GM20431 (cell line): ENCODE measurements around the gene FAM98C.
"Not testable (repeated sequence)": the region's sequence is repeated elsewhere in the genome, so short reads cannot be mapped to it uniquely, and the experiment has no call there.

Source experiments
- in situ Hi-C: fragments of 300-500 bp; cut with MseI, MboI; formaldehyde crosslinking; loops from one replicate; pipeline ENCODE4 v1.15.0; 2020; ENCODE audit warnings: low sequenced_read_pairs; ENCODE audit not compliant: unreplicated experiment

Gene FAM98C

GRCh38 chr19:38421856-38422255, 19.0 kb downstream of the FAM98C start:
- in situ Hi-C loops = no loop called here

GRCh38 chr19:38422438-38422837, 19.5 kb downstream of the FAM98C start:
- in situ Hi-C loops = no loop called here

GRCh38 chr19:38424272-38424671, 21.4 kb downstream of the FAM98C start:
- in situ Hi-C loops = no loop called here

- in situ Hi-C loops = no loop called here
These were observed 22.4 kb downstream of the FAM98C start for GRCh38 chr19:38425222-38425809.

- in situ Hi-C loops = no loop called here
These were observed 23.0 kb downstream of the FAM98C start, which contains the start of gene RASGRP4 for GRCh38 chr19:38425810-38426466. Gene RASGRP4 (minus strand): TSS chr19:38426219. CDS start chr19:38426091, 128 bp downstream.

- in situ Hi-C loops = not testable (repeated sequence)
These were observed 24.3 kb downstream of the FAM98C start for GRCh38 chr19:38427035-38427677.

- in situ Hi-C loops = no loop called here
These were observed 26.3 kb downstream of the FAM98C start for GRCh38 chr19:38429055-38429810.

- in situ Hi-C loops = no loop called here
These were observed 26.9 kb downstream of the FAM98C start for GRCh38 chr19:38429811-38430156.

GRCh38 chr19:38430931-38431330, 28.0 kb downstream of the FAM98C start:
- in situ Hi-C loops = no loop called here

GRCh38 chr19:38433268-38433733, 30.4 kb downstream of the FAM98C start, which contains the start of gene RYR1:
Gene RYR1 (plus strand): TSS chr19:38433691. CDS start chr19:38433830, 139 bp downstream.
- in situ Hi-C loops = no loop called here

GRCh38 chr19:38434549-38435051, 31.7 kb downstream of the FAM98C start:
- in situ Hi-C loops = no loop called here

- in situ Hi-C loops = no loop called here
These were observed 34.4 kb downstream of the FAM98C start for GRCh38 chr19:38437295-38437694.

- in situ Hi-C loops = no loop called here
These were observed 35.0 kb downstream of the FAM98C start for GRCh38 chr19:38437917-38438316.

GRCh38 chr19:38440592-38440991, 37.7 kb downstream of the FAM98C start:
- in situ Hi-C loops = no loop called here

GRCh38 chr19:38441657-38442348, 38.9 kb downstream of the FAM98C start:
- in situ Hi-C loops = no loop called here

- in situ Hi-C loops = no loop called here
These were observed 39.8 kb downstream of the FAM98C start for GRCh38 chr19:38442736-38443135.

GRCh38 chr19:38443458-38443999, 40.6 kb downstream of the FAM98C start:
- in situ Hi-C loops = no loop called here

GRCh38 chr19:38444026-38444425, 41.1 kb downstream of the FAM98C start:
- in situ Hi-C loops = no loop called here

- in situ Hi-C loops = no loop called here
These were observed 42.5 kb downstream of the FAM98C start for GRCh38 chr19:38445362-38445761.
